ENCODE results near the gene PIP4K2C.
"Not testable (repeated sequence)": the region's sequence is repeated elsewhere in the genome, so short reads cannot be mapped to it uniquely, and the experiment has no call there.

Gene PIP4K2C

DNA sequence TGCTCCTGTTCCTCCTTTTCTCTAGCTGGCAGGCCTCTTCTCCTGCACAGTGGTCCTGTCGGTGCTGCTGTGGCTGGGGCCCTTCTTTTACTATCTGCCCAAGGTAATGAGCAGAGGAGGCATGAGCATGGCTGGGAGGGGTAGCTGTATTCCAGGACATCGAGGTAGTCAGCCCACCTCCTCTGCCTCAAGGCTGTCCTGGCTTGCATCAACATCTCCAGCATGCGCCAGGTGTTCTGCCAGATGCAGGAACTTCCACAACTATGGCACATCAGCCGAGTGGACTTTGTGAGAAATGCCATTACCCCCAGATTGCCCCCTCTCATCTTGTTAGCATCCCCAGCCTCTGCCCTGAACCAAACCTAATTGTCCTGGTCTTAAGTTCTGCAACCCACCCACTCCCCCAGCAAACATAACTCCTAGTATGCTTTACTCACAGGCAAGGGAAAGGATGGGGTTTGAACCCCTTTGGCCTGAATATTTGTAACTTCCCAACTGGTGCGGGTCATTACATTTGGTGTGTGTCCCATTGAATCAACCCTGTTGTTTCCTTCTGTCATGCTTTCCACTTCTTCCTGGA lies 32.9 kb downstream of the PIP4K2C start:
- DNase-seq: no peak

DNA sequence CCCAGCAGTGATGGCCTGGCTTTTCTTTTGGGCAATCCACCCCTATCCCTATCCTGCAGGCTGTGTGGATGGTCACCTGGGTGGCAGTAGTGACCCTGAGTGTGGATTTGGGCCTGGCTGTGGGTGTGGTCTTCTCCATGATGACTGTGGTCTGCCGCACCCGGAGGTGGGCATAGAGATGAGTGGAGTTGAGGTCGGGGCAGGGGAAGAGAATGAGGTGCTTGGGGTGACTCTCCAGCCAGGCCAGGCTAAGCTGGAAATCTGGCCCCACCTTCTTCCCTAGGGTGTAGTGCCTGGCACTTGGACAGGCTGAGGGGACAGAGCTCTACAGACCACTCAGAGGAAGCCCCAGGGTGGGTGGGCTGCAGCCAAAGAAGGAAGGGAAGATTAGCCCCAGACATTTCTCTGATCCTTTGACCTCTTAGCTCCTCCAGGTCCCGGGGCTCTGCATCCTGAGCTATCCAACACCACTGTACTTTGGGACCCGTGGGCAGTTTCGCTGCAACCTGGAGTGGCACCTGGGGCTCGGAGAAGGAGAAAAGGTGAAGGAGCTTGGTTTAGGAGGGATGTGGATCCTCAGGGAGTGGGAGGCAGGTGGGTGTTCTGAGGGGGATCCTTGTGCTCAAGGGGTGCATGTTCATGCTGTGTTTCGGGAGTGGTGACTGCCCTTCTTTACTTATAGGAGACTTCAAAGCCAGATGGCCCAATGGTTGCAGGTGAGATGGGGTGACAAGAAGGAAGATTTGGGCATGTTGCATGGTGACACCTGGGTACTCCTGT lies 33.6 kb downstream of the PIP4K2C start:
- no peak for DNase-seq

DNA sequence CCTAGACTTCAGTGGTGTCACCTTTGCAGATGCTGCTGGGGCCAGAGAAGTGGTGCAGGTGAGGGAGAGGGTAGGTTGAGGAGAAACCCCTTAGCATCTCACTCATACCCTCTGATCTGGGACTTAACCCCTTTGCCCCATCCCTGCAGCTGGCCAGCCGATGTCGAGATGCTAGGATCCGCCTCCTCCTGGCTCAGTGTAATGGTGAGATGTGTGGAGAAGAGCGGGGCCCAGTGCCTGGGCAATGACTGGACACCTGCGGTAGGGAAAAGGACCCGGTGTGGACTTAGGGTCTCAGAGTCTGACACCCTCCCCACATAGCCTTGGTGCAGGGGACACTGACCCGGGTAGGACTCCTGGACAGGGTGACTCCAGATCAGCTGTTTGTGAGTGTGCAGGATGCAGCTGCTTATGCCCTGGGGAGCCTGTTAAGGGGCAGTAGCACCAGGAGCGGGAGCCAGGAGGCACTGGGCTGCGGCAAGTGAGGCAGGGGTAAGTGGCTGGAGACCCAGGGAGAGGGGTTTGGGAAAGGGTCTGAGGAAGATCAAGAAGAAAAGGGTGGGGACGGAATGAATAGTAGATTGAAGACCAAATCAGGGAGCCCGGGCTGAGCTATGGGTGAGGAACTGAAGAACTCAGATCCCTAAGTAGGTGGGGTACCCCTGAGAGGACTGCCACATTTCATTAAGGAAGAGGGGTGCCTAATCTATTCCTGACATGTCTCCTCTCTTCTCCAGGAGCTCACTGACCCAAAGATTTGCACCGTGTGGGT lies 34.5 kb downstream of the PIP4K2C start:
- no peak for DNase-seq

DNA sequence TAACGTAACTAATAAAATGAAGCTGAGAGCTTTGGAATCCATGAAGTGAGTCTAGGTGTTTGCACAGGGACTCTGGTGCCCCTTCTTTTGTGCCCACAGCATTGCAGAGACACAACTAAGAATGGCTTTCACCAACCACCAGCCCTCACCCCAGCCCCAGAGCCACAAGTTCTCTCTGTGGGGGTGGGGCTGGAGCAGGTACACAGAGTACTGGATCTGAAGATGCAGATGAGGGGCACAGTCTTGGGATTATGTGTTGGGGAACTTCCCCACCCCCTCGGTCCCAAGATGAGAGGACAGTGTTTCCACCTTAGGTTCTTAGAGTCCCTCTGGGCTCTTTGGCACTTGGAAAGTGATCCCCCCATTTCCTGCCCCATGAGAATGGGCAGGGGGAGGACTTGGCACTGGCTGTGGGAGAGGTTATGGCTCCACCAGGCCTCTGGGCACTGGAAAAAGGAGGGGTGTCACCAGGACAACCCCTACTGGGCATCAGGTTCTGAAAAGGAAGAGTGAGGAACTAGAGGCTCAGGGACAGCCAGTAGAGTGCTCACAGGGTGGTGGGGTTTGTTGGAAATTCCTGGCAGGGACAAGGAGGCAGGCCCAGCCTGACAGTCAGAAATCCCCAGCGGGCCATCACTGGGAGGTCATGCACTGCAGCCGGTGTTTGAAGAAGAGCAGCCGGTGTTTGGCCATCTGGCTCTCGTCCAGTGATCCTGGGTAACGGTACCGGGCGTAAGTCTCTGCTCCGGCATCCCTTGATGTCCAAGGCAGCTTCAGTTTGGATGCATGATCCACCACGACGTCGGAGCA lies 35.3 kb downstream of the PIP4K2C start:
- DNase-seq: no peak

DNA sequence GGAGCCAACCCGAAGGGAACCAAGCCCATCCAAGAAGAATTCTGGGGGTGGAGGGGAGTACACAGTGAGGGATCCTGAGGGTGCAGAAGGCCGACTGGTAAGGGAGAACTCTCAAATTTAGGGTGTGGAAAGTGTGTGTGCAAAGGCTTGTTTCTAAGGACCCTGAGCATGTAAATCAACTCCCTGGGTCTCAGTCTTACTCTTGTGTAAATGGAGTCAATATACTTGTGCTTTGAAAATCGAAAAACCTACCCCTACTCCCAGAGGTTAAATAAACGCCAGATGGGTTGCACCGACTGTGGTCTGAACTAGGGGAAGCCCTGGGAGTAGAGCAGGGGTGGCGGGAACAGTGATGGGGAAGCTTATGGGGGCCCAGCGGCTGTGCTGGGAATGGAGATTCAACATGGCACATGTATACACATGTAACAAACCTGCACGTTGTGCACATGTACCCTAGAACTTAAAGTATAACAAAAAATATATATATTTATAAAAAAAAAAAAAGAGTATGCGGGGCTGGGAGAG lies 36.0 kb downstream of the PIP4K2C start:
- DNase-seq: no peak

DNA sequence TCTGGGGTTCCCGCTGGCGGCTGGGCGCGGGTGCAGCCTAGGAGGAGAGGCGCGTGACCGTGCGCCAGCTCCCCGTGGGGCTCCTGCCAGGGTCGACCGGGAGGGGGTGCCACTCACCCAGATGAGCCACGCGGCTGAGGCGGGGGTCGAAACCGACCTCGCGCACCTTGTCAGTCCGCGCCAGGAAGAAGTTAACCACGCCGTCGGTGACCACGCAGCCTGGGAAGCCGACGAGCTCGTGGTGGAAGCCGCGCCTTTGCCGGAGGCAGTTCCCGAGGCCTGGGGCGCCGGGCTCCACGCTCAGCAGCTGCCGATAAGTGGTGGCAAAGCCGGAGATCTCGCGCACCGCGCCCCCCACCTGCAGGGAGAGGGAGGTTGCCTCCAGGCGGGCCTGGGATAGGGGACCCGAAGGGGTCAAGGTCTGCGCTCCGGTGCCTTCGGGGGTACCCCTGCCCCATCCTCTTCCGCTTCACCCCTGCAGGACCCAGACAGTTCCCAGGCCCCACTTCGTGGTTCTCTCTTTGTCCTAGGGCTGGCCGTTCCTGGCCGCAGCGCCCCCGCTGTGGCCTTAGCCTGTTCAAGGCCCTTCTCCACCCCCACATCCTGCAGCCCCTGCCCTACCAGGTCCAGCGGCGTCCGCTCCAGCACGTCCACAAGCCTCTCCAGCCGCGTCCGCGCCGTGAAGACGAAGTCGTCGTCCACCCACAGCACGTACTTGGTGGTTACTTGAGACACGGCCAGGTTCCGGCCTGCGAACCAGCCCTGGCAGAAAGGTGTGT lies 36.7 kb downstream of the PIP4K2C start:
- DNase-seq: no peak

DNA sequence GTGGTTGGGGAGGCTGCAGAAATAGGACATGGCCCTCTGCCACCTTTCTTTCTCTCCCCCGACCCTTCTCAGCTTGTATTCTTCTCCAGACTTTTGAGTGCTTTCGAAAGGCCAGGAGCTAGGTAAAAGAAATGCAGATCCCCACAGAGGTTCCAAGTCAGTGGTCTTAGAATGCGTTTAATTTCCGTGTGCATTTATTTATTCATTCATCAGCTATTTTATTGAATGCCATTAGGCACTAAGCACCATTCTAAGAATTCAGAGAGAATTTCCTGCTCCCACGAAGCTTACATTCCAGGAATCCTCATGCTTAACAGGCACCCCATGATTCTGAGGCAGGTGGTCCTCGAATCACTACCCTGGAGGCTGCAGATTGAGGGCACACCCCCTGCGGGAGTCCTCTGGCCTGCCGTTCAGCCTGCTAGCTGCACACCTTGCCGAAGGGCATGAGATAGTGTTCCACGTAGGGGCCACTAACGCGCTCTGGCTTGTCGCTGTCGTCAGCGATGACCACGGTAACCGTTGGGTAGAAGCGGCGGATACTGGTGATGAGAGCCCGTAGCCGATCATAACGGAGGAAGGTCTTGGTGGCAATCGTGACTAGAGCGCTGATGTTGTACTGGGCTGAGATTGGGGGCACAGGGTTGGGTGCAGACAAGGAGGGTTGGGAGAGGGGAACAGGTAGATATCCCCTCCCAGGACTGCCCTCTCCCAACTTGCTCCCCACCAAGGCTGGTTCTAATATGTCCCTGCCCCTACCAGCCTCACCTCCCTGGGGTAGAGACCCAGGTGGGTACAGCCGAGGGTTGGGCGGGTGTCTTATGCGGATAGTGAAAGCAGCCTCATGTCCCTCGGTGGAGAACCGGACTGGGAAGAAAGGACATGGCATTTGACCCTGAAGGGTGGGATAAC lies 37.5 kb downstream of the PIP4K2C start:
- no peak for DNase-seq

DNA sequence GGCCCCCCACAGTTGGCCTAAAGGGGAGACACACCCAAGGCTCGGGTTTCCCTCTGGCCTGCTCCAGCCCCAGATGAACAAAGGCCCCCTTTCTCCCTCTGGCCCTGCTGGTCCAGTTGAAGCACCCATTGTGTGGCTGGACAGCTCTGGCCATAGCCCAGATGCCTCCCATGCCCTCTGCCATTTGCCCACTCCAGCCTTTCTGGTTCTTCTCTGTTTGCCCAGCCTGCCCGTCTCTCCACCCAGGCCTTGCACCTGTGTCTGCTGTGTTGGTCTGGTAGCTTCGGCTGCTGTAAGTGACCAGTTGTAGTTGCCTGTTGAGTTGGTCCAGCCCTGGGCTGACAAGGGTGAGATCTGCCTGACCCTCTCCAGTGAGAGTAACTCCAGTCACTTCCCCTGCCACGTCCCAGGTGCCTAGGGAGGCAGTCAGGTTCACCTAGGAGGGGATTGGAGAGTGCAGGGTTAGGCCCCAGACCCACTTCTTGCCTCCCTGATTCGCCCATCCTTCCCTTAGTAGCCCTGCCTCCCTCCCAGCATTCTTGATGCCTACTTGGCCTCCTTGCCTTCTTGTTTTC lies 39.0 kb downstream of the PIP4K2C start:
- no peak for DNase-seq

DNA sequence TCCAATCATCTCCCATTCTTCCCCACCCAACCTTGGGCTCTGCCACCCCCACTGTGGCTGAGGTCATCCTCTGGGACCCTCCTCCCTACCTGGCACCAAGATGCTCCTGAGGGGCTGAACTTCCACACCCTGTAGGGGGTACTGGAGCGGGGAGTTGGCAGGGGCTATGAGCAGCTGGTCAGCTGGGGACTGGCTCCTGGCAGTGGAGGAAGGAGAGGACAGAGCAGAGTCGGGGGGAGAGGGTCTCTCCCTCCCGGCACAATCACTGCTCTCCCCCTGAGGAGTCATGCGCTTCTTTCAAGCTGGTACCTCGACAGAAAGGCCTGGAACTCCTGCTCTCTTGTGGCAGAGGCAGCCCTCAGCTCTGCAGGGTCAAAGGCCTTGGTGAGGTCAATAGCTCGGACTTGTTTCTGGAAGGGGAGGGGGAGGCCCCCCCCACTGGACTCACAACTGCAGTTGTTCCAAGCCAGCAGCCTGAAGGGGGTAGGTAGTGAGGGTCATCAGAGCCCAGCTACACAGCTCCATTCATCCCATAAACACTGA lies 40.0 kb downstream of the PIP4K2C start:
- DNase-seq: no peak

DNA sequence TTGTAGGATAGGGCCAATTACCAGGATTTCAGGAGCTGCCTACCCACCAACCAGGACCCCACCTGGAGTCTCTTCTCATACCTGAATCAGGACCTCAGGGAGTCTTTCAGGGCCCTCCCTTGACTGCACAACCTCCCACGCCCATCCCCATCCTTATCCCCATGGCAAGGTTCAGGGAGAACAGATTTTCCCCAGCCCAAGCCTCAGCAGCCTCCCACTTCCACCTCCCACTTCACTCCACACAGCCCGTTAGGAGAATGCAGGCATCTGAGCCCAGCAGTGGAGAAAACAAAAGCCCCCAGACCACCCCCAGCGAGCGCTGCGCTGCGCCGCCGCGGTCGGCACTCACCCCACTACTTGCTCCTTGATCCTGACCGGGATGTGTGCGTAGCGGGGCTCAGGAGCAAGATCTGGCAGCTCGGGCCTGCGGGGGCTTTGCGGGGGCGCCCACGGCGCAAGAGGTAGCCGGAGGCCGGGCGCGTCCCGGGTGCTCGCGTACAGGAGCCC lies 40.6 kb downstream of the PIP4K2C start:
- DNase-seq: no peak

DNA sequence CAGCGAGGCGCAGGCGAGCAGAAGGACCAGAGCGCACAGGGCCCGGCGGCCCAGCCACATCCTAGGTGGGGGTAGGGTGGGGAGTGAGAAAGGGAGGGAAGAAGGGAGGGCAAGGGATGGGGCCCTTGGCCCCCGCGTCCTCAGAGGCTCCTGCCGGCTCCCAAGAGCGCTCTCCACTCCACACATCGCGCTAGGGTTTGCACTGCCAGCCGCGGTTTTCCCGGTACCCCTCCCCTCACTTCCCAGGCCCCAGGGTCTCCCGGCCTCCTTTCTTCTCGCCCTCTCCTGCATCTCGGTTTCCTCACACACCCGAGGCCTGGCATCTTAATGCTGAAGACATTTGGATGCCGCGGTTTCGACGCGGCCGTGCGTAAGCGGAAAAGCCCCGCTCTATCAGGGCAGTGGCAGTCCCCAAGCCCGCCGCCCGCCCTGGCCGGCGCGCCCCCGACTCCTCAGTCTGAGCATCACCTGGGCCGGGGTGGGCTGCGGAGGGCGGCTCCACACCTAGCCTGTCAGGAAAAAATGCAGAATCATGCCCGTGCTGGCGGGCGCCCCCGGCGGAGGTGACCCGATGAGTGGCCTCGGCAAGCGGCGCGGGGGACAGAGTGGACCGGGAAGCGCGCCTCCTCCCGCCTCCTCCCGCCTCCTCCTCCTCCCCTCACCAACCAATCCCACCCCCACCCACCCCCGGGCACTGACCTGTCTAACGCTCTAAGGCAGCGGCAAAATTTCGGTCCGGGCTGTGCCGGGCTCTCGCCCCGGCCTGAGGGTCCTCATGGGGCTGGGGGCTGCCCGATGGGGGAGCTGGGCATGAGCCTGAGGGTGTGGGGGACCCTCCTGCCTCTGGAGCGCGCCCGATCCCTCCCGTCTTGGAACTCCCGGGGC lies 41.3 kb downstream of the PIP4K2C start:
- DNase-seq: no peak

DNA sequence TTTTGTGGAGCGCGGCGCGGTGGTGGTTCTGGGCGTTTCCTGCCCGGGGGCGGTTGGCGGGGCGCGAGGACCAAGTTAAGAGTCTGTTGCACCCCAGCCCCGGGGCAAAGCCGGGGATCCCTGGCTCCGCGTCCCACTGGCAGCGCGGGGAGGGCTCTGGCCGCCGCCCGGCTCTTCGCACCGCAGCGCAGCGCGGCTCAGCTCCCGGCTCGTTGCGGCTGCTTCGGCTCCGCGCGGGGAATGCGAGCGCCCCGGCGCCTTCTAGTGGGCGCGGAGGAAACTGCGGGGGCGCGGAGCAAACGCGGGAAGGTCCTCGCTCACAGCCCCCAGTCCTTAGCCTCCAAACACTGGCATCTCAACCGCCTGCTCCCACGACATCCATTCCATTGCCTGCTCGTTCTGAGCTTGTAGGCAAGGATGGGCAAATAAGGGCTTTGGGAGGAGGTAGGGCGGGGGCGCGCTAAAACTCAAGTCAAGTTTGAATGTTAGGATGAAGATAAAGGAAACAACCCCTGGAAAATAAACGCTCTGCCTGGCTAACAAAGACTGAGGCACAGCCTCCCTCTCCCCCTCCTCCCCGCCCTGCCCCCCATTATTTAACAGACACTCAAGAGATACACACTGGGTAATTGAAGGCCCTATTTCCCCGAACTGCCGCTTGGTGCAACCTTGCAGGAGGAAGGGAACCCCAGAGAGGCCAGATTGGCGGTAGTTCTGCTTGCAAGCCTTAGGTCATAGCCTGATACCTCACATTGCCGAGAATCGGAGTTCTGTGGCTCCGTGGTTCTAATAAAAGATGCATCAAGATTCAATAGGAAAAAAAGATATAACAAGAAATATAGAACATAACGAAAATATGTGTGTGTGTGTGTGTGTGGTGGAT lies 42.2 kb downstream of the PIP4K2C start, which contains the start of gene B4GALNT1:
B4GALNT1 (minus strand) TSS at position 244 of the 883 bp plus-strand sequence. CDS start 1,069 bp downstream, outside the sequence.
- DNase-seq: peak; percentile 47

DNA sequence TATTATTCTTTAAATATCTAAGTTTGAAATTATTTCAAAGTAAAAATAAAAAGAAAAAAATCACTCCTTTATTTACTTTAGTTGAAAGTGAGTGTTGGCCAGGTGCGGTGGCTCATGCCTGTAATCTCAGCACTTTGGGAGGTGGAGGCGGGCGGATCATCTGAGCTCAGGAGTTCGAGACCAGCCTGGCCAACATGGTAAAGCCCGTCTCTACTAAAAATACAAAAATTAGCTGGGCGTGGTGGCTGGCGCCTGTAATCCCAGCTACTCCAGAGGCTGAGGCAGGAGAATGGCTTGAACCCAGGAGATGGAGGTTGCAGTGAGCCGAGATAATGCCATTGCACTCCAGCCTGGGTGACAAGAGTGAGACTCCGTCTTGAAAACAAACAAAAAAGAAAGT lies 45.7 kb downstream of the PIP4K2C start:
- DNase-seq: not testable (repeated sequence)

DNA sequence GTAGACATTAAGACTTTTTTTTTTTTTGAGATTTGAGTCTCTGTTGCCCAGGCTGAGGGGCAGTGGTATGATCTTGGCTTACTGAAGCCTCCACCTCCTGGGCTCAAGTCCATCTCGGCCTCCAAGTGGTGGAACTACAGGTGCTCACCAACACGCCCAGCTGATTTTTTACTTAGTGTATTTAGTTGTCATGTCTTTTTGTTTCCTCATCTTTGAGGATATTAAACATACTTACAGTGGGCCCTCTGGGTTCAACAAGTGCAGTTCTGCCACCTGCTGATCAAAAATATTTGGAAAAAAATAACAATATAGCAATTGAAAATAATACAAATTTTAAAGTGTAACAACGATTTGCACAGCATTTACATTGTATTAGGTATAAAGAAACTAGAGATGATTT lies 46.4 kb downstream of the PIP4K2C start:
- DNase-seq: no peak

DNA sequence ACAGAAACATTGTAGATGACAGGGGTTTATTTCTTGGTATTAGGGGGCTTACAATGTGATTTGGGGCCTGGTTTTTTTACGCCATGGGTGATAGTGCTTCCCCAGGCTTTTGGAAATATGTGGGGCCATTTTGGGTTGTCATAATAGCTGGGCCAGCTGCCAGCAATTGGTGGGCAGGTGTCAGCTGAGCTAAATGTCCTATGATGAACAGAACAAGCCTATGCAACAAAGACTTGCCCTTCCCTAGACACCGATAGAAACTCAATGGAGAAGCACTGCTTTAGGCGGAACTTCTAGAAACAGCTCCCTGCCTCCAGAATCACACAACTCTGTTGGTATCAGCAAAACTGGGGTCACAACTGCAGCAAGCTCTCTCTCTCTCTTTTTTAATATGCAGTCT lies 47.1 kb downstream of the PIP4K2C start:
- DNase-seq: no peak

DNA sequence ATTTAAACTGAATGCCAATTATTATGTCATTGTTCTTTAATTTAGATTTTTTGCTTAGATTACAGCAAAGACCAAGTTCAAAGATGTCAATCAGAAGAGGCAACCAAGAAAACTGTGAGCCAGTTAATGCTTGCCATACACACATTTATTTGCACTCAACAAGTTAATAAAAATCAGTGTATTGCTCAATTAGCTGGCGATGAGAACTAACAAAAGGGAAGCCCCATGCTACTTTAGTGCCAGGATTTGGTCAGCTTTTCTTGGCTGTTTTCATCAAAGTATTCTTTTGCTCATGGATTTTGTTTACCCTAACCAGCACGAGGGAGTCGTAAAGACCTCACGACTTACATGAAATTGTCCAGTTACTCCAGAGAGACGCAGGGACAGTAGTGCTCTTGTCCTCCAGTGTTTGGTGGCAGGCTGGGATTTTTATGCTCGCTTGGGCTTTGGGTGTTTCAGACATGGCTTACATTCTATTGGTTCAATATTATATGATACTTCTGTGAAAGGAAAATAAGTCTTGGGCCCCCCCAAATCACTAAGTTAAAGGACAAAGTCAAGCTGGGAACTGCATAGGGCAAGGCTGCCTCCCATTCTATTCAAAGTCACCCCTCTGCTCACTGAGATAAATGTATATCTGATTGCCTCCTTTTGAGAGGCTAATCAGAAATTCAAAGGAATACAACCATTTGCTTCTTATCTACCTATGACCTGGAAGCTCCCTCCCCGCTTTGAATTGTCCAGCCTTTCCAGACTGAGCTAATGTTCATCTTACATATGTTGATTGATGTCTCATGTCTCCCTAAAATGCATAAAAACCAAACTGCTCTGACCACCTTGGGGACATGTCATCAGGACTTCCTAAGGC lies 49.4 kb downstream of the PIP4K2C start:
- DNase-seq: no peak
